Gastrocnemius medialis (tissue), 4 donors: Measurements from ENCODE around the gene FRS2. TPM values are rescaled to one million over a fixed set of nuclear protein-coding genes. Genes with fewer than 3 reads are reported as not detected.

Experiments
- ATAC-seq, 2 donors: fragments of 150-250 bp; one replicate each; pipeline ENCODE4 v1.9.1; 2016
- DNase-seq, 2 donors: peaks; one replicate each; pipeline ENCODE4 v3.0.0-alpha.2; 2019
- H3K27ac ChIP-seq, 4 donors: fragments of 200-600 bp; sonication (generic); 1 replicate in 1 of 4; 2 replicates in 3 of 4; pipeline ENCODE4 v1.5.1; 2016 to 2018; ENCODE audit warnings: mild to moderate bottlenecking in 2 of 4, moderate library complexity in 1 of 4
- H3K27me3 ChIP-seq, 3 donors: fragments of 200-600 bp; sonication (generic) in 2 of 3; 1 replicate in 1 of 3; 2 replicates in 2 of 3; pipeline versions ENCODE4 v1.5.1 to v1.6.0; 2016 to 2019; ENCODE audit warnings: mild to moderate bottlenecking in 1 of 3, moderate library complexity in 1 of 3
- H3K36me3 ChIP-seq, 2 donors: fragments of 200-600 bp; sonication (generic) in 1 of 2; one replicate each; pipeline ENCODE4 v1.5.1; 2017 to 2018
- H3K4me1 ChIP-seq, 2 donors: fragments of 200-600 bp; sonication (generic) in 1 of 2; one replicate each; pipeline ENCODE4 v1.5.1; 2016 to 2017; ENCODE audit warnings: mild to moderate bottlenecking in 2 of 2
- H3K4me3 ChIP-seq, 4 donors: fragments of 200-600 bp; sonication (generic) in 3 of 4; 1 replicate in 1 of 4; 2 replicates in 3 of 4; pipeline ENCODE4 v1.5.1; 2016 to 2019; ENCODE audit warnings: mild to moderate bottlenecking in 2 of 4
- H3K9me3 ChIP-seq, 3 donors: fragments of 200-600 bp; sonication (generic) in 2 of 3; 1 replicate in 1 of 3; 2 replicates in 2 of 3; pipeline ENCODE4 v1.5.1; 2016 to 2019
- CTCF ChIP-seq, 5 experiments: fragments of 450-650 bp in 3 of 5; fragments of 200-600 bp in 2 of 5; sonication (generic) in 2 of 5; IDR thresholded peaks in 4 of 5; conservative IDR thresholded peaks in 1 of 5; 1 replicate in 4 of 5; 2 replicates in 1 of 5; pipeline ENCODE4 v1.5.1; 2016 to 2019; ENCODE audit warnings: antibody characterized with exemption in 5 of 5, mild to moderate bottlenecking in 3 of 5, moderate library complexity in 3 of 5
- POLR2A ChIP-seq, 2 donors: fragments of 450-650 bp; IDR thresholded peaks; one replicate each; pipeline ENCODE4 v1.6.1; 2017; ENCODE audit warnings: antibody characterized with exemption in 2 of 2, mild to moderate bottlenecking in 2 of 2, moderate library complexity in 2 of 2
- in situ Hi-C, 4 donors: fragments of 200-750 bp; cut with MboI; loops; one replicate each; pipeline versions ENCODE4 v1.15.0 to v1.8.0; 2017; ENCODE audit warnings: low sequenced_read_pairs in 4 of 4
- intact Hi-C: fragments of 100-400 bp; cut with DNase I; formaldehyde crosslinking; loops from one replicate; pipeline ENCODE4 v1.15.1; 2023; ENCODE audit warnings: low total_unique reads
- total RNA-seq, 4 donors: library from RNA; depleted of rRNA; stranded (reverse); fragments of >200 nt; gene quantifications; one replicate each; pipeline versions ENCODE4 v1.1.0 to v1.2.3, GENCODE V29; 2016

Gene FRS2
- total RNA-seq, 4 donors from 2014 or later, result 21.0 to 32.1 (median 21.3) TPM

- Histone ChIP-seq H3K4me3 (no peak overlapping the region), H3K36me3 (no peaks in the 10 kb centered on the region), H3K27me3 (no peaks in the 10 kb centered on the region), H3K4me1 (peaks cover 25 to 28% of the 10 kb centered on the region in 2 donors), H3K27ac (no peak overlapping the region), H3K9me3 (no peaks in the 10 kb centered on the region)
- in situ Hi-C loops, result no loop called here
- DNase-seq, result no peak
- no peak for ATAC-seq
- TF ChIP-seq POLR2A (IDR thresholded peaks at IDR 0.05) (no peak), CTCF (IDR thresholded peaks at IDR 0.05 in 4 of 5, conservative IDR thresholded peaks at IDR 0.05 in 1 of 5) (no peak)
- intact Hi-C loops, result no loop called here
Measured at GRCh38 chr12:69468237-69469026, 1.8 kb upstream of the FRS2 start.

- no peaks in the 10 kb centered on the region for H3K36me3 ChIP-seq
- peak overlapping the region; percentile 92 to 96 (median 94) for H3K4me3 ChIP-seq
- H3K27me3 ChIP-seq, result no peaks in the 10 kb centered on the region
- H3K9me3 ChIP-seq, result no peaks in the 10 kb centered on the region
- H3K27ac ChIP-seq, result peak overlapping the region; percentile 83 to 96 (median 92)
- H3K4me1 ChIP-seq, result peaks cover 37 to 38% of the 10 kb centered on the region in 2 donors
- intact Hi-C loops, result loop anchor here (1.0 to 2.0 kb wide), 3 partner anchors 41 to 115 kb away; partner anchors contain the start of gene CCT2
- ATAC-seq (peak; percentile 18 to 46), DNase-seq (no peak)
- in situ Hi-C loops, result loop anchor here in 1 of 4 donors (10.0 kb wide), 1 partner anchor 105 kb away; no protein-coding TSS in a partner anchor
- TF ChIP-seq CTCF (IDR thresholded peaks at IDR 0.05 in 4 of 5, conservative IDR thresholded peaks at IDR 0.05 in 1 of 5) (no peak), POLR2A (IDR thresholded peaks at IDR 0.05) (no peak)
Measured at GRCh38 chr12:69469854-69470188, 367 bp upstream of the FRS2 start.

- no peaks in the 10 kb centered on the region for H3K27me3 ChIP-seq
- H3K9me3 ChIP-seq, result no peaks in the 10 kb centered on the region
- in situ Hi-C loops (loop anchor here in 1 of 4 donors (10.0 kb wide), 1 partner anchor 104 kb away; no protein-coding TSS in a partner anchor), intact Hi-C loops (loop anchor here (2.0 kb wide), 1 partner anchor 40 kb away; no protein-coding TSS in a partner anchor)
- H3K36me3 ChIP-seq, result no peaks in the 10 kb centered on the region
- no peak for DNase-seq
- TF ChIP-seq POLR2A (IDR thresholded peaks at IDR 0.05) (no peak), CTCF (IDR thresholded peaks at IDR 0.05 in 4 of 5, conservative IDR thresholded peaks at IDR 0.05 in 1 of 5) (no peak)
- H3K4me1 ChIP-seq, result peaks cover 48 to 51% of the 10 kb centered on the region in 2 donors
- no peak for ATAC-seq
- H3K4me3 ChIP-seq, result peak overlapping the region; percentile 92 to 96 (median 94)
- H3K27ac ChIP-seq, result peak overlapping the region; percentile 83 to 96 (median 92)
Measured at GRCh38 chr12:69471076-69471430, 865 bp downstream of the FRS2 start.

- no peaks in the 10 kb centered on the region for H3K36me3 ChIP-seq
- H3K27ac ChIP-seq, result peak overlapping the region in 1 of 4 donors; percentile 83
- peak overlapping the region in 3 of 4 donors; percentile 92 to 96 (median 93) for H3K4me3 ChIP-seq
- in situ Hi-C loops (loop anchor here in 1 of 4 donors (10.0 kb wide), 1 partner anchor 103 kb away; no protein-coding TSS in a partner anchor), intact Hi-C loops (loop anchor here (2.0 kb wide), 1 partner anchor 39 kb away; no protein-coding TSS in a partner anchor)
- no peak for TF ChIP-seq POLR2A (IDR thresholded peaks at IDR 0.05)
- no peak for TF ChIP-seq CTCF (IDR thresholded peaks at IDR 0.05 in 4 of 5, conservative IDR thresholded peaks at IDR 0.05 in 1 of 5)
- peaks cover 53 to 58% of the 10 kb centered on the region in 2 donors for H3K4me1 ChIP-seq
- no peaks in the 10 kb centered on the region for H3K27me3 ChIP-seq
- ATAC-seq, result no peak
- no peaks in the 10 kb centered on the region for H3K9me3 ChIP-seq
- no peak for DNase-seq
Measured at GRCh38 chr12:69471667-69472385, 1.6 kb downstream of the FRS2 start.
